D341Med (cell line): ENCODE measurements around the gene NIPSNAP2.
"Not testable (repeated sequence)": the region's sequence is repeated elsewhere in the genome, so short reads cannot be mapped to it uniquely, and the experiment has no call there.

Experiments
- DNase-seq: peaks from one replicate; pipeline ENCODE4 v3.0.0; 2012; ENCODE audit warnings: low spot score

NIPSNAP2 gene

DNA sequence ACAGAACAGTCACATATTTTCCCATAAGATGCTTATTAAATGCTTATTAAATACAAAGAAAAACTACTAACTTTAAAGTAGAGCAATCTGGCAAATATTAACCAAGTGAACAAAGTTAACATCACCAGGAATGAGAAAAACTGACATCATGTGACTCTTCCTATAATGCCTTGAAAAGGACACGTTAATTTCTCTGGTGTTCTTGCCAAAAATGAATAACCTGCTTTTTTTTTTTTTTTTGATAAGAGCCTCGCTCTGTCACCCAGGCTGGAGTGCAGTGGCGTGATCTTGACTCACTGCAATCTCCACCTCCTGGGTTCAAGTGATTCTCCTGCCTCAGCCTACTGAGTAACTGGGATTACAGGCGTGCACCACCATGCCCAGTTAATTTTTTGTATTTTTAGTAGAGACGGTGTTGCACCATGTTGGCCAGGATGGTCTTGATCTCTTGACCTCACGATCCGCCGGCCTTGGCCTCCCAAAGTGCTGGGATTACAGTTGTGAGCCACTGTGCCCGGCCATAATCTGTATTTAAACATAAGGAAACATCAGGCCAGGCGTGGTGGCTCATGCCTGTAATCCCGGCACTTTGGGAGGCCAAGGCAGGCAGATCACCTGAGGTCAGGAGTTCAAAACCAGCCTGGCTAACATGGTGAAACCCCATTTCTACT, 83.2 kb downstream of the NIPSNAP2 start:
- DNase-seq, result not testable (repeated sequence)

DNA sequence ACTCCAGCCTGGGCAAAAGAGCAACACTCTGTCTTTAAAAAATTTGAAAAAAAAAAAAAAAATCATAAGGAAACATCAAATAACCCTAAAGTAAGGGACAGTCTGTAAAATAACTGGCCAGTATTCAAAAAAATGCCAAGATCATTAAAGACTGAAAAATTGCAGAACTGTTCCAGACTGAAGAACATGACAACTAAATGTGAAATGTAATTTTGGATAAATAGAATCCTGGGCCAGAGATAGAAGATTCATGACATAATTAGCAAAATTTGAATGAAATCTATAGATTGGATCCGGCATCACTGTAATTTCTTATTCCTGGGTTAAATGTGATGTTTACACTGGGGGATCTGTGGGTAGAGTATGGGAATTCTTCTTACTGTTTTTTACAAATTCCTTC, 83.9 kb downstream of the NIPSNAP2 start:
- DNase-seq, result no peak

- not testable (repeated sequence) for DNase-seq
Measured at GRCh38 chr7:56048763-56049162, 84.4 kb downstream of the NIPSNAP2 start.
